ENCODE data around the gene CACTIN.
A peak's percentile ranks its signal among the peaks of the same experiment; 100 is the strongest.
"Not testable (repeated sequence)": the region's sequence is repeated elsewhere in the genome, so short reads cannot be mapped to it uniquely, and the experiment has no call there.

CACTIN gene
- total RNA-seq, result 76.0 to 76.4 reads per million in 2 experiments

- DNase-seq (ENCODE audit: low read depth), result peak; percentile 98
Observed at GRCh38 chr19:3626473-3627350, at the start of gene CACTIN. Gene CACTIN, minus strand, starts transcription at chr19:3626790. Its CDS starts 28 bp downstream, at chr19:3626762.

GRCh38 chr19:3674784-3675543, 48.4 kb upstream of the CACTIN start:
- no peak for DNase-seq (ENCODE audit: low read depth)

- DNase-seq (ENCODE audit: low read depth), result no peak
Observed at GRCh38 chr19:3673506-3674439, 47.2 kb upstream of the CACTIN start.

GRCh38 chr19:3672993-3673392, 46.4 kb upstream of the CACTIN start:
- DNase-seq (ENCODE audit: low read depth), result no peak

- no peak for DNase-seq (ENCODE audit: low read depth)
Observed at GRCh38 chr19:3672575-3672948, 46.0 kb upstream of the CACTIN start.

GRCh38 chr19:3671680-3672574, 45.3 kb upstream of the CACTIN start:
- DNase-seq (ENCODE audit: low read depth), result no peak

- DNase-seq (ENCODE audit: low read depth), result no peak
Observed at GRCh38 chr19:3670796-3671679, 44.4 kb upstream of the CACTIN start.

- no peak for DNase-seq (ENCODE audit: low read depth)
Observed at GRCh38 chr19:3669947-3670795, 43.6 kb upstream of the CACTIN start.

GRCh38 chr19:3669082-3669946, 42.7 kb upstream of the CACTIN start:
- DNase-seq (ENCODE audit: low read depth), result no peak

- no peak for DNase-seq (ENCODE audit: low read depth)
Observed at GRCh38 chr19:3668331-3669081, 41.9 kb upstream of the CACTIN start.

- DNase-seq (ENCODE audit: low read depth), result no peak
Observed at GRCh38 chr19:3667766-3668165, 41.2 kb upstream of the CACTIN start.

- DNase-seq (ENCODE audit: low read depth), result no peak
Observed at GRCh38 chr19:3667037-3667638, 40.5 kb upstream of the CACTIN start.

GRCh38 chr19:3666545-3666856, 39.9 kb upstream of the CACTIN start:
- DNase-seq (ENCODE audit: low read depth), result not testable (repeated sequence)

GRCh38 chr19:3665681-3666544, 39.3 kb upstream of the CACTIN start:
- DNase-seq (ENCODE audit: low read depth), result peak; percentile 63

GRCh38 chr19:3664879-3665642, 38.5 kb upstream of the CACTIN start:
- no peak for DNase-seq (ENCODE audit: low read depth)

All from T follicular helper cell (primary cell).